SK-N-DZ (cell line): ENCODE results near the gene PRDM8.
A peak's percentile ranks its signal among the peaks of the same experiment; 100 is the strongest.

Experiments used
- DNase-seq: peaks from one replicate; pipeline ENCODE4 v3.0.0-alpha.2; 2015; ENCODE audit warnings: low spot score

Gene PRDM8

GRCh38 chr4:80183250-80184052, 13.9 kb upstream of the PRDM8 start:
- DNase-seq, result no peak

GRCh38 chr4:80184053-80184824, 13.1 kb upstream of the PRDM8 start:
- peak; percentile 87 for DNase-seq

- DNase-seq, result peak; percentile 34
Measured at GRCh38 chr4:80184825-80185756, 12.2 kb upstream of the PRDM8 start.

GRCh38 chr4:80185787-80186548, 11.3 kb upstream of the PRDM8 start:
- DNase-seq, result peak; percentile 16

- DNase-seq, result no peak
Measured at GRCh38 chr4:80186676-80187075, 10.6 kb upstream of the PRDM8 start.

GRCh38 chr4:80187677-80188076, 9.6 kb upstream of the PRDM8 start:
- no peak for DNase-seq

GRCh38 chr4:80188457-80188800, 8.9 kb upstream of the PRDM8 start:
- no peak for DNase-seq

GRCh38 chr4:80188801-80189458, 8.4 kb upstream of the PRDM8 start:
- DNase-seq, result no peak

- DNase-seq, result no peak
Measured at GRCh38 chr4:80189581-80189955, 7.7 kb upstream of the PRDM8 start.

- no peak for DNase-seq
Measured at GRCh38 chr4:80189956-80190677, 7.2 kb upstream of the PRDM8 start.

- no peak for DNase-seq
Measured at GRCh38 chr4:80192252-80192866, 4.9 kb upstream of the PRDM8 start.

GRCh38 chr4:80192937-80193336, 4.4 kb upstream of the PRDM8 start:
- DNase-seq, result no peak

- DNase-seq, result no peak
Measured at GRCh38 chr4:80195441-80196140, 1.7 kb upstream of the PRDM8 start.

- peak; percentile 37 for DNase-seq
Measured at GRCh38 chr4:80196259-80196921, 913 bp upstream of the PRDM8 start.

- DNase-seq, result peak; percentile 63
Measured at GRCh38 chr4:80197601-80198440, 518 bp downstream of the PRDM8 start.

- DNase-seq, result no peak
Measured at GRCh38 chr4:80198441-80198837, 1.1 kb downstream of the PRDM8 start.

GRCh38 chr4:80199004-80199560, 1.8 kb downstream of the PRDM8 start:
- DNase-seq, result no peak
